Psoas muscle (tissue), 8 donors: Measurements from ENCODE around the gene C5orf15. TPM values are rescaled to one million over a fixed set of nuclear protein-coding genes. Genes with fewer than 3 reads are reported as not detected.

Experiments used
- ATAC-seq, 4 donors: fragments of 200-7000 bp; cut with Tn5 transposase; one replicate each; pipeline ENCODE4 v1.9.1; 2020; ENCODE audit warnings: moderate library complexity in 3 of 4, mild to moderate bottlenecking in 2 of 4
- DNase-seq, 2 donors: peaks; one replicate each; pipeline ENCODE4 v3.0.0-alpha.2; 2020
- H3K27ac ChIP-seq: fragments of 200-600 bp; one replicate; pipeline ENCODE4 v1.8.0; 2022
- H3K27me3 ChIP-seq, 3 donors: fragments of 200-600 bp in 1 of 3; one replicate each; pipeline versions ENCODE4 v1.6.1 to v1.8.0; 2013 to 2022; ENCODE audit warnings: low read length in 2 of 3, mild to moderate bottlenecking in 2 of 3, moderate library complexity in 1 of 3; ENCODE audit not compliant: insufficient read depth in 3 of 3
- H3K36me3 ChIP-seq, 2 donors: fragments of 200-600 bp in 1 of 2; one replicate each; pipeline versions ENCODE4 v1.6.1 to v1.8.0; 2013 to 2022; ENCODE audit warnings: low read depth in 1 of 2, mild to moderate bottlenecking in 1 of 2, moderate library complexity in 1 of 2; ENCODE audit not compliant: insufficient read depth in 1 of 2
- H3K4me1 ChIP-seq: fragments of 200-600 bp; one replicate; pipeline ENCODE4 v1.8.0; 2022
- H3K4me3 ChIP-seq: fragments of 200-600 bp; one replicate; pipeline ENCODE4 v1.8.0; 2022; ENCODE audit warnings: mild to moderate bottlenecking
- H3K9me3 ChIP-seq: fragments of 200-600 bp; one replicate; pipeline ENCODE4 v1.8.0; 2022
- WGBS, 3 donors: extraction: QIAGEN DNeasy Blood & Tissue Kit; methylation state at CpG; one replicate each; pipeline versions ENCODE4 v1.1.6 to v1.1.7; 2013; 5-methylcytosine and 5-hydroxymethylcytosine counted together
- intact Hi-C, 2 donors: fragments of 100-400 bp; cut with DNase I; formaldehyde crosslinking; loops; one replicate each; pipeline versions ENCODE4 v1.11.0 to v1.14.2; 2022
- polyA plus RNA-seq, 3 donors: library from polyadenylated mRNA; stranded (reverse); fragments of 200-250 nt; gene quantifications; one replicate each; pipeline ENCODE4 v1.2.3, GENCODE V29; 2013
- total RNA-seq, 4 donors: library from RNA; stranded (reverse); fragmentation: NEBNext Ultra II Directional in 2 of 4; extraction: Animal tissue kit (Norgen Biotek cat#: 25700) in 2 of 4; gene quantifications; one replicate each; pipeline versions ENCODE4 v1.2.1 to v1.2.4, GENCODE V29; 2021 to 2023
- TF ChIP-seq, protein P1 (sequence below): fragments of 200-600 bp; IDR thresholded peaks from one replicate; pipeline ENCODE4 v1.8.0; 2022; ENCODE audit warnings: antibody characterized with exemption
- donor health status: healthy with polysubstance abuse.
- donor health status: DM: no; HTN: no; CAD: no; lungs with moderate emphysema.
- donor health status: Bipolar disorder and iron deficiency.
- donor health status: healthy.
- donor health status: DM: yes; HTN: yes; CAD: no.
- donor health status: DM: no; HTN: no; CAD: no.
- donor health status: DM: no; HTN: no; CAD: no.
- donor health status: DM: yes; HTN: yes; CAD: no.

C5orf15 gene
- total and polyA plus RNA-seq, 7 donors: 12.7 to 29.8 (median 13.9) TPM

DNA sequence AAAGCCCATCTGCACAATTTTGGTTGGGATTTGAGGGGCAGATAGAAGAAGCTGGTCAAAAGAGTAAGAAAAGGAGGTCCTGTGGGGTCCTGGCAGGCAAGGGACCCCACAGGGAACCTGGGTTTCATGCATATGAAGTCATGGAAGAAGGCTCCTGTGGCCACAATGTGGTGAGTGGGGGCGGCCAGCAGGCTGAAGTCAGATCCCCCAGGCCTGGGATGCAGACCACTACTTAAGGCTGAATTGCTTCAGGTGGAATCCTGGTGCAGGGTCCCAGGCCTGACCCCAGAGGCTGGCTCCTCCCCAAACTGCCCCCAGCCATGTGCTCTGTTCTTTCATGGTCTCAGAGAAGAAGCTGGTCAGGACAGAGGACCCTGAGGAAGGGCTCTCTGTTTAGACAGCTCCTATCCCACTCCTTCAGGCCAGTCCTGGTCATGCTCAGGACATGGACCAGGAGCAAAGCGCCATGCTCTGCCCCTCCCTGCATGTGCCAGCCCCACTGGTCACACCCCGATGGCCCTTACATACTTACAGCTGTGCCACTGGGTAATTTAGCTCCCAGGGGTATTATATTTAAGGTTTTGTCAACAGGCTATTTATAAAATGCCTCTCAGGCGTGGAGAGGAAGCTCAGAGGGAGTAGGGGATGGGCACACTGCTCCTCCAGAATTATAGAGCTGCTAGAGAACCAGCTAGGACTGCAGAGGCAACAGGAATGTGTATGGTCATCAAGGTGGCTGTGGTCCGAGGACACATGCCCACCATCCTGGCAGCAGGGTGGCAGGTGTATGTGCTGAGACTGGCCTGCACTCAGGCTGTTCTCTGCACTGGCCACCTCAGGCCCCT is 33.4 kb downstream of the C5orf15 start:
- intact Hi-C loops: no loop called here
- ATAC-seq (peak; percentile 78 to 94 (median 94)), DNase-seq (peak in 1 of 2 donors; percentile 76)
- Histone ChIP-seq H3K4me1 (no peaks in the 10 kb centered on the region), H3K36me3 (no peaks in the 10 kb centered on the region), H3K27ac (no peak overlapping the region), H3K4me3 (no peak overlapping the region), H3K9me3 (no peaks in the 10 kb centered on the region), H3K27me3 (no peaks in the 10 kb centered on the region)
- 49 to 55% (median 53%) methylated on average over 5 of the region's 5 CpGs for WGBS, 3 donors
- TF ChIP-seq, protein P1, sequence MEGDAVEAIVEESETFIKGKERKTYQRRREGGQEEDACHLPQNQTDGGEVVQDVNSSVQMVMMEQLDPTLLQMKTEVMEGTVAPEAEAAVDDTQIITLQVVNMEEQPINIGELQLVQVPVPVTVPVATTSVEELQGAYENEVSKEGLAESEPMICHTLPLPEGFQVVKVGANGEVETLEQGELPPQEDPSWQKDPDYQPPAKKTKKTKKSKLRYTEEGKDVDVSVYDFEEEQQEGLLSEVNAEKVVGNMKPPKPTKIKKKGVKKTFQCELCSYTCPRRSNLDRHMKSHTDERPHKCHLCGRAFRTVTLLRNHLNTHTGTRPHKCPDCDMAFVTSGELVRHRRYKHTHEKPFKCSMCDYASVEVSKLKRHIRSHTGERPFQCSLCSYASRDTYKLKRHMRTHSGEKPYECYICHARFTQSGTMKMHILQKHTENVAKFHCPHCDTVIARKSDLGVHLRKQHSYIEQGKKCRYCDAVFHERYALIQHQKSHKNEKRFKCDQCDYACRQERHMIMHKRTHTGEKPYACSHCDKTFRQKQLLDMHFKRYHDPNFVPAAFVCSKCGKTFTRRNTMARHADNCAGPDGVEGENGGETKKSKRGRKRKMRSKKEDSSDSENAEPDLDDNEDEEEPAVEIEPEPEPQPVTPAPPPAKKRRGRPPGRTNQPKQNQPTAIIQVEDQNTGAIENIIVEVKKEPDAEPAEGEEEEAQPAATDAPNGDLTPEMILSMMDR: no peak

DNA sequence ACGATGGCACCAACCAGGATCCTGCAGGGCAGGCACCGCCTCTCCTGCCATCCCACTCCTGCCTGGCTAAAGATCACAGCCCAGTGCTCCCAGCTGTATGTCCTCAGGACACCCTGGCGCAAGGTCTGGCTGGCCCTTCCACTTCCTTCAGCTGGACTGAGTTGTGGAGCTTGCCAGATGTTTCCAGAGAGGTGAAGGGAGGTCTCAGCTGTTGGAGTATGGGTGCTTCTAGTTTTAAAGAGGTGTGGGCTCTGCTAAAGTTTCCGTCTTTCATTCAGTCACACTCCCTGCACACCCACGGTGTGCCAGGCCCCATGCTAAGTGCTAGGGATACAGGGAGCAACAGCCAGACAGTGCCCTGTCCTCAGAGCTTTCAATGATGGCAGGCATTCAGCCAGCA is 34.1 kb downstream of the C5orf15 start:
- H3K4me3 ChIP-seq: no peak overlapping the region
- H3K27me3 ChIP-seq: no peaks in the 10 kb centered on the region
- no peaks in the 10 kb centered on the region for H3K36me3 ChIP-seq
- H3K27ac ChIP-seq: no peak overlapping the region
- intact Hi-C loops: no loop called here
- H3K4me1 ChIP-seq: no peaks in the 10 kb centered on the region
- 51 to 68% (median 61%) methylated on average over 5 of the region's 5 CpGs for WGBS, 3 donors
- TF ChIP-seq, protein P1: no peak
- DNase-seq (no peak), ATAC-seq (peak in 1 of 4 donors; percentile 17)
- no peaks in the 10 kb centered on the region for H3K9me3 ChIP-seq

DNA sequence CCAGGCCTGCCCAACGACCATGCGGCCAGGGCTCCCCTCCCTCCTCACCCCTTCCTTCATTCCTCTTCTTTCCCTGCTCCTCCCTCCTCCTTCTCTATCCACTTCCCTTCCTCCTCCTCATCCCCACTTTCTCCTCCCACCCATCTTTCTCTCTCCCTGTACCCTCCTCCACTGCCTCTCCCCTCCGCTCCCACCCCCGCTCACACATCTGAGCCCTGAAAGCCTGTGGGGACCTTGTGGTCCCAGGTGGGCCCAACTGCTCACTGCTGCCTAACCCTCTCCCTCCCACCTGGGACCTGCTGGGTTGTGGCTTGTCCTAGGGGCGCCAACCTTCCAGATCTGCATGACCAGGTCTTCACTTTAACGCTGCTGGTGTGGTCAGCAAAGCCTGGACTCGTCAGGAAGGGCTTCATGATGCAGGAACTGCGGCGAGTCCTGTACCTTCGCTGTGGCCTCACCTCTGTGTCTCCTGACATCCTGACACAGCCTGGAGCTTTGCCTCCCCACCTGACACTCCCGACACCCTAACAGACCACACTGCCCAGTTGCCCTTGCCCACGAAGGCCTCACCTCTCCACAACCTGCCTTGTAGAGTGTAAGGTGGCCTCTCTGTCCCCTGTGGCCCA is 34.6 kb downstream of the C5orf15 start:
- TF ChIP-seq, protein P1: no peak
- 88 to 92% (median 88%) methylated on average over 12 of the region's 12 CpGs for WGBS, 3 donors
- H3K4me3 ChIP-seq: no peak overlapping the region
- no peaks in the 10 kb centered on the region for H3K36me3 ChIP-seq
- DNase-seq: no peak
- no peaks in the 10 kb centered on the region for H3K9me3 ChIP-seq
- no peak for ATAC-seq
- H3K4me1 ChIP-seq: no peaks in the 10 kb centered on the region
- H3K27me3 ChIP-seq: no peaks in the 10 kb centered on the region
- H3K27ac ChIP-seq: no peak overlapping the region
- intact Hi-C loops: no loop called here

- 64 to 92% (median 77%) methylated on average over 3 of the region's 3 CpGs for WGBS, 3 donors
- TF ChIP-seq, protein P1: no peak
- no peak for ATAC-seq
- H3K27ac ChIP-seq: no peak overlapping the region
- intact Hi-C loops: no loop called here
- H3K4me3 ChIP-seq: no peak overlapping the region
- no peaks in the 10 kb centered on the region for H3K9me3 ChIP-seq
- no peaks in the 10 kb centered on the region for H3K27me3 ChIP-seq
- DNase-seq: no peak
- H3K36me3 ChIP-seq: no peaks in the 10 kb centered on the region
- H3K4me1 ChIP-seq: no peaks in the 10 kb centered on the region
Observed at GRCh38 chr5:133933169-133933509, 35.3 kb downstream of the C5orf15 start.
